GM12891 (cell line): ENCODE data around the gene TPR.

Source experiments
- PAX5 ChIP-seq: IDR thresholded peaks from 2 replicates; pipeline ENCODE4 v1.6.1; 2011; ENCODE audit warnings: low read length, moderate library complexity, mild to moderate bottlenecking; ENCODE audit not compliant: insufficient read depth, severe bottlenecking
- POLR2A ChIP-seq: IDR thresholded peaks from 2 replicates; pipeline ENCODE4 v1.6.1; 2011; ENCODE audit warnings: low read depth, low read length, control low read depth
- POLR2AphosphoS5 ChIP-seq: IDR thresholded peaks from 2 replicates; pipeline ENCODE4 v1.6.1; 2011; ENCODE audit warnings: low read depth, low read length, control low read depth
- POU2F2 ChIP-seq: IDR thresholded peaks from 2 replicates; pipeline ENCODE4 v1.6.1; 2011; ENCODE audit warnings: low read depth, mild to moderate bottlenecking, control low read depth, low read length, moderate library complexity
- SPI1 ChIP-seq: IDR thresholded peaks from 2 replicates; pipeline ENCODE4 v1.6.1; 2011; ENCODE audit warnings: low read depth, low read length, control low read depth
- TAF1 ChIP-seq: IDR thresholded peaks from 2 replicates; pipeline ENCODE4 v1.6.1; 2011; ENCODE audit warnings: low read depth, low read length, control low read depth

GRCh38 chr1:186299570-186299969 is 75.5 kb downstream of the TPR start:
- no peak for TF ChIP-seq POLR2A
- TF ChIP-seq POLR2AphosphoS5: no peak
- TF ChIP-seq TAF1: no peak
- TF ChIP-seq PAX5: no peak
- no peak for TF ChIP-seq SPI1
- no peak for TF ChIP-seq POU2F2
